CD4-positive, alpha-beta T cell treated with Interleukin-4 for 4 hours (primary cell): ENCODE results near the gene ZBTB16.

Experiments used
- DNase-seq: peaks from one replicate; pipeline ENCODE4 v3.0.0-alpha.2; 2020

ZBTB16 gene

GRCh38 chr11:114134870-114135269 lies 75.4 kb downstream of the ZBTB16 start:
- DNase-seq = no peak

DNA sequence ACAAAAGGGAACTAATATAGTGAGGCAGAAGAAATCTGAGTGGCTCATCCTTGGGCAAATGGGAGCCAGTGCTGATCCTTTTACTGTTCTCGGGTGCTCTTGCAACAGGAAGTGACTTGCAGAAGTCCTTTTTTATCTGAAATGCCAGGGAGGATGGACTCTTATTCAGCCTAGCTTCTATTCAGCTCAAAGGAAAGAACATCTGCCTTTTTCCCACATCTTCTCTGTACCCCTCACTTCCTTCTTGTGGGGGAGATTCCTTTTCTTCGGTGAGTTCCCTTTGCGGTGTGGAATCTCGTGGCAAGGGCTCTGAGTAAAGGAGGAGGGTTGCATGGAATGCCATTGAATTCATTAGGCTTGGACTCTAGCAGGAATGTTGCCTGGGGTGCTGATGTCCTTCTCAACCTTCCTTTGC lies 76.2 kb downstream of the ZBTB16 start:
- DNase-seq = no peak

- DNase-seq = no peak
Observed at GRCh38 chr11:114136686-114137640, 77.5 kb downstream of the ZBTB16 start.

- no peak for DNase-seq
Observed at GRCh38 chr11:114137838-114138237, 78.3 kb downstream of the ZBTB16 start.

DNA sequence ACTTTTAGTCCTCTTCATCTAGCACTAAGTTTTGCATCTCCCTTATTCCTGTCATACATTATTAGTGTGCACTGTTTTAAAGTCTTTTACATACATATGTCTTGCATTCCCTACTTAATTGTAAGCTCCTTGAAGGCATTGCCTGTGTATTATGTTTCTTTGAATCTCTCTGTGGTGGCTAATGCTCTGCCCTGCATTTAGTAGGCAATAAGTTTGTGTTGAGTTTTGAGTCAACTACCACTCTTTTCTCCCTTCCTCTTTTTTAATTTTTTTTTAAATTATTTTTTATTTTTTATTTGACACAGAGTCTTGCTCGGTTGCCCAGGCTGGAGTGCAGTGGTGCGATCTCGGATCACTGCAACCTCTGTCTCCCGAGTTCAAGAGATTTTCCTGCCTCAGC lies 78.9 kb downstream of the ZBTB16 start:
- no peak for DNase-seq

- DNase-seq = no peak
Observed at GRCh38 chr11:114140826-114141225, 81.3 kb downstream of the ZBTB16 start.

DNA sequence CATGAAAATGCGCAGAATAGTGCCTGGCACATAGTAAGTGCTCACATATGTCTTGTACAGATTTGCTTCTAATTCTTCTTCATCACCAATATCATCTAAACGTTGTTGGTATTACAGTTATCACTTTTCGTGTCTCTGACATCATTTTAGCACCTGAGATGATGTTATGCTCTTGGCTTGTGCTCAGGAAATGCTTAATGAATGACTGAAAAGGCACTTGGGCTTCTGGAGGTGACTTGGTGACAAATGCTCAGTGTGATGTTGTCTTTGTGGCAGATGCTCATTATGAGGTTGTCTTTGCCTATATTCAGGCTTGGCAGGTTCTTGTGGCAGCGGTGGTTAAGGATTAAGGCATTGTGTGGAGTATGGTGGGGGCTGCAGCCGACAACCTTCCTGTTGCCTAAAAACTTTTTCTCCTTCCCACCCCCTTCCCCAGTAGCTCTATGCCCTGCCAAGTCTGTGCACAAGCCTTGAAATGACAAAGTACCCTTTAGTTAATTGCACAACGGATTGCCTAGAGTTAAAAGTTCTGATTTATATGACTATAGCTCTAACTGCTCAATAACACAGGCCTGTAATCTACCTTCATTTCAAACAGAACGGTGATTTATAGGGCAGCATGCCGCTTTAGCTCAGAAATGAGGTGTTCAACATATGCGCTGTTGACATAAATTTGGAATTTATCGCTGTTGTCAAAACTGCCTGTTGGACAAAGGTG lies 82.5 kb downstream of the ZBTB16 start:
- DNase-seq = no peak

GRCh38 chr11:114142707-114143106 lies 83.2 kb downstream of the ZBTB16 start:
- DNase-seq = no peak

- no peak for DNase-seq
Observed at GRCh38 chr11:114145166-114145775, 85.8 kb downstream of the ZBTB16 start.

DNA sequence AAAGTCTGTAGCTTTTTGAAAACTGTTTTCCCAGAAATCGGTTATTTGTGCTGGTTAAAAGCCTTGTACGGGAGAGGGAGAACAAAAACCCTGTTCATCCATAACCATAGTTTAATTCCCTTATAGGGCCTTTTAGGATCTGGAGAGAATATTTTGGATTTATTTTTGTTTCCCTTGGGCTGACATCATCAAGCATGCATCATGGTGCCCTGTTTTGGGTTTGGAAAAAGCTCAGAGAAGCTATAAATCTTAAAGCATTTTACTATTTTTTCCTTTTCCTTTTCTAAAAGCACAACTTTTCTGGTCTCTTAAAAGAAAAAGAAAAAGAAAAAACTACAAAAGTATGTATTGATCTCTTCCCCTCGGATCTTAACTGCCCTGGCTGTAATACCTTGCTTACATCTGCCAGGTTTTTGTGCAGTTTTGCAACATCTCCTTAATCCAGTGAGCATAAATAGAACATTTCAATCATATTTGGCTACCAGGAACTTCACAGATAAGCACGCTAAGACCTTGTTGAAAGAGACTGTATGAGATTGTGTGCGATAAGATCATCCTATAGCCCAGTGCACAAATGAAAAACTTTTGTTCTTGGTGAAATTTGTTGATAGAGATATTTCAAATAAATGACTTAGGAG lies 88.0 kb downstream of the ZBTB16 start:
- DNase-seq = no peak

DNA sequence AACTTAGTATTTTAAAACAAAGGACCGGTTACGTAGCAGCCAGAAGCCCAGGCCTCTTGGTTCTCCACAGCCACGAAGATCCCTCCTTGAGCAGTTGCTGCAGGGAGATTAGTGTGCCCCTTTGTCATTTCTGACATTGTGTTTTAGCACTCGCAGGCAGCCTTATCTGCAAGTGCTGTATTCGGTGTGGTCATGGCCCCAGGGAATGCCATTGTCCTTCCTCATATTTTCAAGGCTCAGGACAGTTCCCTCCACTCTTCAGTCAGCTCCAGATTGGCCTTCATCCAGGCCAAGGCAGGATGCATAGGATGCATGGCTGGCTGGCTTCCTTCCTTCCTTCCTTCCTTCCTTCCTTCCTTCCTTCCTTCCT lies 88.5 kb downstream of the ZBTB16 start:
- no peak for DNase-seq

GRCh38 chr11:114149689-114150407 lies 90.3 kb downstream of the ZBTB16 start:
- DNase-seq = no peak

DNA sequence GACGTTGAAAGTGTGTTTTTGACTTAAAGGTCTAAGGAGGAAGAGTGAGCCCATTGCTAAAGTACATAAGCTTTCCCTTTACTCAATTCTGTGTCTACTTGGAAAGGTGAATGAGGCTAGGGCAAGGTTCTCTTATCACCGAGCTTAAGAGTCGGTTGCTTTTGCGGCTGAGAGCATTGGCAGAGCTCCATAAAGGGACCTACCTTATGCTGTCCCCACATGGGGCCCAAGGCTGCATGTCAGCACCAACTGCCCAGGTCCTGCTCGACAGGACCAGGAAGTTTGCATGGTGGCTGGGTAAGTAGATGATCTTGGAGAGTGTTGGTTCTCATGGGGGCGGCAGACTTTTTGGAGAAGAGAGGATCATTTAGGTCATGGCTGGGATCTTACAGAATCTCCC lies 91.2 kb downstream of the ZBTB16 start:
- DNase-seq = no peak

DNA sequence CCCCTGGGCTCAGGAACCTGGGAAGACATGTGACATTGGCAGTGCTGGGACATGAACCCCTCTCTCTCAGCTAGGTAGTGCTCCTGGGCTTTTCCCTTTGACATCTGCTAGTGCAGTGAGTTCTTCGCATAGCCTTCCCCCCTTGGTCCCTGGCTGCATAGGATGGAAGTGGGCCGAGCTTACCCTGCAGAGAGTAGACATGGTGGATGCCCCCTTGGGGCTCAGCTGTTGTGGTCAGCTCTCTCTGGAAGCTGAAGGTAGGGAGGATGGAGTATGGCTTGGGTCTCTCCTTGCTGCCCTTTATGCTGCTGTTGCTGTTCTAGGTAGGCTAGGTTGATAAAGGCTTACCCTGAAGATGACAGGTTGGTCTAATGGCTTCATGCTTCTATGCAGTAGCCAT lies 92.1 kb downstream of the ZBTB16 start:
- no peak for DNase-seq

- DNase-seq = no peak
Observed at GRCh38 chr11:114152162-114152561, 92.7 kb downstream of the ZBTB16 start.

- no peak for DNase-seq
Observed at GRCh38 chr11:114152785-114153184, 93.3 kb downstream of the ZBTB16 start.

DNA sequence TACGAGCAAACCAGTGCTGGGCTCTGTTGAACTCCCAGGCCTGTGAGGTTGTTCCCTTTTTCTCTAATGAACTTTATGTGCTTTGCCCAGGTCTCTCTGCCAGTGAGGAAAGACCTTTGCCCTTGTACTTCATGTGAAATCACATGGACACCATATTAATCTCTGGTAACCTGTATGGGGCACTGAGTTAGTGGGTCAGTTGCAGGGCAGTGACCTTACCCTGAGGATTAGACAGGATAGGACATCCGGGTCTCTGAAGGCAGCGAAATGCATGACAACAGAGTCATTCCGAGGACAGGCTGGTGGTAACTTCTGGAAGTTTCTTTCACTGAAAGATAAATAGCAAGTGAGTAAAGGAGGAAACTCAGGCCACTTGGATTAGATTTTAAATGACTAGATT lies 93.7 kb downstream of the ZBTB16 start:
- no peak for DNase-seq

DNA sequence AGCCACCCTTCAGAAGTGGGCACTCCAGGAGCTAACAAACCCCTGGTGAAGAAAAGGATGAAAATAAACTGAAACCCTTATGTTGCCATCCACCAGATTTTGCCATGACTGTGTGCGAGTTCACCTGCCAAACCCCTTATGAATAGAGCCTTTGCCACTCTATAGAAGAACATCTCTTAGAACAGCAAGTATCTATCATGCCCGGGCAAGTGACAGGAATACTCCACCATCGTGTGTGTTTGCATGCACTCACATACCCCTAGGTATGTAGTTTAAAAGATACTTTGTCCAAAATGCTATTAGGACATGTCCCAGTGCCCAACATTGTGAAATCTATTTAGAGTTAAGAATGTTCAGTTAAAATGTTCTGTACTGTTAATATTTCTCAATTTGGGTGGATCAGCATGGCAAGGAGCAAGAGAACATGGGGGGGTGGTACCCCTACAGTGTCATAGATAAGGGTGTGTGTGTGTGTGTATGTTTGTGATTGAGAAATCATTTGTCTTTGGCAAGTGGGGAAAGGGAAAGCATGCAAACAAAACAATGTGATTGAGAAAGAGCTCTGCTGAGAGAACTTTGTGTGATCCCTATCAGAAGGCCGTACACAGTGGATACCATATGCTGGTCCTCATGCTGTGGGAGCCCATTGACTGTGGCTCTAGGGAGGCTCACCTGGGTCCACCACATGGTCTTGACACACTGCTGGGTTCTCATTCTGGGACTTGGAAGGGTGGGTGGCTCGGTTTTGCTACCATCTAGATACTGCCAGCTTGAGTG lies 94.9 kb downstream of the ZBTB16 start:
- no peak for DNase-seq

GRCh38 chr11:114155116-114155515 lies 95.6 kb downstream of the ZBTB16 start:
- DNase-seq = no peak

GRCh38 chr11:114156131-114156581 lies 96.6 kb downstream of the ZBTB16 start:
- no peak for DNase-seq

- DNase-seq = no peak
Observed at GRCh38 chr11:114156782-114157181, 97.3 kb downstream of the ZBTB16 start.
